Mesenteric fat pad (tissue), 1 donor: ENCODE data around the gene NFATC2. TPM values are rescaled to one million over a fixed set of nuclear protein-coding genes. Genes with fewer than 3 reads are reported as not detected.
"Not testable (repeated sequence)": the region's sequence is repeated elsewhere in the genome, so short reads cannot be mapped to it uniquely, and the experiment has no call there.

Experiments
- DNase-seq: peaks from one replicate; pipeline ENCODE4 v3.0.0-alpha.2; 2020; ENCODE audit warnings: low spot score
- total RNA-seq: library from RNA; stranded (reverse); fragmentation: NEBNext Ultra II Directional; extraction: Animal tissue kit (Norgen Biotek cat#: 25700); gene quantifications from one replicate; pipeline ENCODE4 v1.2.1, GENCODE V29; 2021
- donor health status: DM: yes; HTN: yes; CAD: no.

The NFATC2 gene
- total RNA-seq, 1 donor from 2014 or later = 9.3 TPM

GRCh38 chr20:51495921-51496545 is 46.5 kb downstream of the NFATC2 start:
- DNase-seq = peak; percentile 41

- DNase-seq = no peak
These were observed 47.2 kb downstream of the NFATC2 start for GRCh38 chr20:51495291-51495690.

DNA sequence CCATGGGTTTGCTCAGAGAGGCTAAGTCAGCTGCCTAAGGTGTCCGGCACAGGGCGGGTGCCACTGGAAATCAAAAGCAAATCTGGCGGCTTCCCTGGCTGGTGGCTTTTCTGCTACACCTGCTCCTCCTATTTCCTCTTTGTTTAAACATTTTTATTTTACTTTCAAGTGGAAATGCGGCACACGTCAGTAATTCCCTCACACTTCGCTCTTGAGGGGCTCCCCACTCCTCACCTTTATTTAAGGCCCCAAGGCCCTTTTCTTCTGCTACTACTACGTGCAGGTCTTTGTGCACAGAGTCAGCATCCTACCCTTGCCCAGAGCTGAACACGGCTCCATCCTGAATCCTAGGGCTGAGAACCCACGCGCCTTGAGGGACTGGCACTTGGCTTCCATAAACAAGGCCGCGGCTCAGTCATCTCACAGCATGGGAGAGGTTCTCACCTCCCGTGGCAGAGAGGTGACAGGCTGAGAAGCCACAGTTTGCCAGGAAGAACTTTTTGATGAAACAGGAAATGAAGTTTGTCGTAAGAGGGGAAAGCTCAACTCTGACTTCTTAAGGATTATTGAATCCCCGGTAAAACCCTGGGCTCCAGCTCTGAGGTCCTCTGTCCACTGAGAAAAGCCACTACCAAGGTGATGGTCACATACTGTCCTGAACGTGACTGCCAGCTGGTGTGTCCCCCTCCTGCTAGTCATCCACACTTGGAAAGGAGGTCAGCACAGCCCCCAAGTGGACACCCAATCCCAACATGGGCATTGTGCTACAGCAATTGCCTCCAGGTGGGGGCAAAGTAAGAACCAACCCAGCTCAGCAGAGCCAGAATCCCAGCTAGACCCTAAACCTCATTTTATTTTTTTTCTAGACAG is 48.0 kb downstream of the NFATC2 start:
- no peak for DNase-seq

- DNase-seq = no peak
These were observed 49.1 kb downstream of the NFATC2 start for GRCh38 chr20:51493346-51493791.

DNA sequence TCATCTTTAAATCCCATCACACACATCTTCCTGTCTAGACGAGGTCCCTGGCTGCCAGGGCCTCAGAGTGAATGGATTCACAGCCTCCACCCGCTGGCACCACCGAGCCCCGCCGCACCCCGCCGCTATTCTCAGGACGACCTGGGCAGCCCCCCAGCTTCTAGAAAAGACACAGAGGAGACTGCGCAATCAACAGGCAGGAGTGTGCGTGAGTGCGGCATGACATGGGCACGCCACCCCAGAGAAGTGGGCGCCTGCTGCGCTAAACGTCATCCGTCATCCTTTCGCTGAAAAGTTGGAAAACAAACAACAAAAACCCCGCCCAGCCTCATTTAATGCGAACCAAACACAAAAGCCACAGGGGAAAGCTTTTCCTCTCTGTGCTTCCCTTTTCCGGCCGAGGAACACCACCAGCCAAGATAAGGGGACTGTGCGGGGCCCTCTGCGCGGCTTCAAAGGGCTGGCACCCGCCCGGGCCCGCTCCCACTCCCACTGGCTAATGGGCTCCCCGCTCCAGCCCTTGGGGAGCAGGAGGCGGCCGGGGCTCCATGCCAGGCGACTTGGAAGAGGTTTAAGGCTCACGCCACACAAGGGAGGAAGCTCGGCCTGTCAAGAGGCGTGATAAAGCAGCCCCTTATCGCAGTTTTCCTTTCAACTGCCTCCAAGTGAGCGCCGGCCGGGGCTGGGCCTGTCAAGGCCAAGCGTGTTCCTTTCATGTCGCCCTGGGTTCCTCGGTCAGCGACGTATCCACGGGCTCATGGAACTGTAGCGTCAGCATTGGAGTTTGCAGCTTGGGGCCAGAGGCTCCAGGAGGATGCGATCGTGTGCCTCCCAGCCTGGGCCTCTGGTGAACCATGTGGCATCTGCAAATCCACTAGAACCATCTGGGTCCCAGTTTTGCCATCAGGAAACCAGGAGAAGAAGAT is 50.1 kb downstream of the NFATC2 start:
- peak; percentile 88 for DNase-seq

- no peak for DNase-seq
These were observed 51.1 kb downstream of the NFATC2 start for GRCh38 chr20:51491393-51491792.

DNA sequence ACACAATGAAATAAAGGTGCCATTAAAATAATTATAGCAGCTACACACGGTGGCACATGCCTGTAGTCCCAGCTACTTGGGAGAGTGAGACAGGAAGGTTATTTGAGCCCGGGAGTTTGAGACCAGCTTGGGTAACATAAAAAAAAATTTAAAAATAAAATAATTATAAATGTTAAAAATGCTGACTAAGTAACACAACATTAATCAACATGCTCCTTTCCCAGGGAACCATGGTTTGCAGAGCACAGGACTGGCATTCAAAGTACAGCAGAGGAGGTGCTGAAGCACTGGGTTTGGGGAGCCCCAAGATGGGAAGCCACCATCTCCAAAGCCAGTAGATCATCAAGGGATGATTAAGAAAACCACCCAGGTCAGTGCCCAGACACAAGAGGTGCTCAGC is 51.9 kb downstream of the NFATC2 start:
- DNase-seq = no peak

DNA sequence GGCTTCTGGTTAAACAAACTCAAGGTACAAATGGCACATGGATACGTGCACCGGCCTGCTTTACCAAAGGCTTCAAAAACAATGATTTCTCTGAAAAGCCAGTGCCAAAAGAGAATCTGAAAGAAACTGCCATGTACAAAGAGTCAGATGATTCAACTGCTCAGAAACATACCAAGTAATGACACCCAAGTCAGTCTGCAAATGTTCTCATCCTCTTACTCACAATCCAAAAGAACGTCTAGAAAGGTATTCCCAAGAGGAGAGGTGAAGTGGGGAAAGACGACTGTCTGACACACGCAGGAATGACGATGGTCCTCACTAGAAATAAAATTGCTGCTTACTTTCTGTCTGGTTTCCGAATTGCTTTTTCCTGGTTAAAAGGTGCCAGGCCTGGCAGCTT is 52.9 kb downstream of the NFATC2 start:
- peak; percentile 5 for DNase-seq

GRCh38 chr20:51488331-51488730 is 54.2 kb downstream of the NFATC2 start:
- peak; percentile 37 for DNase-seq

- peak; percentile 72 for DNase-seq
These were observed 54.8 kb downstream of the NFATC2 start for GRCh38 chr20:51487565-51488268.

- DNase-seq = peak; percentile 55
These were observed 55.4 kb downstream of the NFATC2 start for GRCh38 chr20:51487076-51487475.

GRCh38 chr20:51486197-51487005 is 56.1 kb downstream of the NFATC2 start:
- no peak for DNase-seq

- DNase-seq = no peak
These were observed 57.7 kb downstream of the NFATC2 start for GRCh38 chr20:51484831-51485230.

- peak; percentile 78 for DNase-seq
These were observed 58.2 kb downstream of the NFATC2 start for GRCh38 chr20:51484141-51484815.

GRCh38 chr20:51482836-51483473 is 59.6 kb downstream of the NFATC2 start:
- peak; percentile 81 for DNase-seq

DNA sequence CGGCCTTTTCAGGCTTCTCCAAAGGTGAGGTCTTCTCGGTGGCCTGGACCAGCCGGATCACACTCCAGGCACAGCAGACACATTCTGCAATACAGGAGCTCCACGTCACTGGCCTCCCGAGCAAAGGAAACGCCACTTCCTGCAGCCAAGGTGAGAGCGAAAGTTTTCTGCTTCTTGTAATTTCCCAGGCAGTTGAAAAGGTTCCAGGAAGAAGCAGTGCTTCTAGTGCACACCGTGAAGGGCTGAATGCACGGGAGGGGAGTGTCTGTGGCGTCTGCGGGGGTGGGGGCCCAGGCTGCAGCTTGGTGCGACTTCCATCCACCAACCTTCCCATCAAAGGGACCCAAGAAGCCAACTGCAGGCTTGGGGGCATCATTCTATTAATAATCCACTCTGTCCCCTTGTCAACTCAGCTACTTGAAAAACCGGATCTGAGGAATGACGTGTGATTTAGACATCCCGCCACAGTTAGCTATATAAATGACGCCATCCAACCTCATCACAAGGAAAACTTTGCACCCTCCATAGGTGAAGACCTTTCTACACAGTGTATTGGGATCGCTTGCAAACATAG is 61.1 kb downstream of the NFATC2 start:
- peak; percentile 76 for DNase-seq

GRCh38 chr20:51480507-51481270 is 61.8 kb downstream of the NFATC2 start:
- DNase-seq = peak; percentile 14

DNA sequence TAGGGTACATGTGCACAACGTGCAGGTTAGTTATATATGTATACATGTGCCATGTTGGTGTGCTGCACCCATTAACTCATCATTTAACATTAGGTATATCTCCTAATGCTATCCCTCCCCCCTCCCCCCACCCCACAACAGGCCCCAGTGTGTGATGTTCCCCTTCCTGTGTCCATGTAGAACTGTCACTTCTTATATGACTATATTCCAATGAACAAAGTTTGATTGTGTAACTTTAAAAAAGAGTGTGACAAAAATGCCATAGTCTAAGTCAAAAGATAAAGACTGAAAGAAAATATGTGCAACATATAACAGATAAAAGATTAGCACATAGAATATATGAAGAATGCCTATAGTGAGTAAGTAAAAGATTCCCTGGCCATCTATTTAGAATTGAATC is 66.4 kb downstream of the NFATC2 start:
- not testable (repeated sequence) for DNase-seq
